ENCODE measurements around the gene SYT12.

- TF ChIP-seq MXI1 (IDR thresholded peaks at IDR 0.05; ENCODE audit: borderline replicate concordance, low read depth, low read length) (no peak), POLR2A (IDR thresholded peaks at IDR 0.05; ENCODE audit: low read depth, low read length) (no peak), CTCF (conservative IDR thresholded peaks at IDR 0.05; ENCODE audit: low read depth, low read length) (no peak), RFX5 (IDR thresholded peaks at IDR 0.05; ENCODE audit: low read depth, low read length) (no peak), USF2 (IDR thresholded peaks at IDR 0.05; ENCODE audit: low read depth, low read length) (no peak), RAD21 (IDR thresholded peaks at IDR 0.05; ENCODE audit: low read length) (no peak), MAFK (IDR thresholded peaks at IDR 0.05; ENCODE audit: low read depth, low read length) (no peak), RCOR1 (IDR thresholded peaks at IDR 0.05; ENCODE audit: insufficient replicate concordance, low read length) (no peak), BHLHE40 (IDR thresholded peaks at IDR 0.05; ENCODE audit: low read depth, low read length) (no peak), SMC3 (IDR thresholded peaks at IDR 0.05; ENCODE audit: low read depth, low read length) (no peak)
- TF ChIP-seq, protein P1, sequence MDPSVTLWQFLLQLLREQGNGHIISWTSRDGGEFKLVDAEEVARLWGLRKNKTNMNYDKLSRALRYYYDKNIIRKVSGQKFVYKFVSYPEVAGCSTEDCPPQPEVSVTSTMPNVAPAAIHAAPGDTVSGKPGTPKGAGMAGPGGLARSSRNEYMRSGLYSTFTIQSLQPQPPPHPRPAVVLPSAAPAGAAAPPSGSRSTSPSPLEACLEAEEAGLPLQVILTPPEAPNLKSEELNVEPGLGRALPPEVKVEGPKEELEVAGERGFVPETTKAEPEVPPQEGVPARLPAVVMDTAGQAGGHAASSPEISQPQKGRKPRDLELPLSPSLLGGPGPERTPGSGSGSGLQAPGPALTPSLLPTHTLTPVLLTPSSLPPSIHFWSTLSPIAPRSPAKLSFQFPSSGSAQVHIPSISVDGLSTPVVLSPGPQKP (IDR thresholded peaks at IDR 0.05; ENCODE audit: borderline replicate concordance, low read depth, low read length) = no peak
These were observed 6.4 kb upstream of the SYT12 start for GRCh38 chr11:67016550-67016949.
